Brain microvascular endothelial cell (primary cell): Measurements from ENCODE around the gene PRH2.

ENCODE experiments used
- DNase-seq: peaks from one replicate; pipeline ENCODE4 v3.0.0-alpha.2; 2020
- H3K27ac ChIP-seq: fragments of 250-450 bp; sonication (Bioruptor Pico); 2 replicates; pipeline ENCODE4 v1.5.1; 2020; ENCODE audit warnings: mild to moderate bottlenecking, moderate library complexity
- H3K27me3 ChIP-seq: fragments of 250-450 bp; sonication (Bioruptor Pico); replicated peaks from 2 replicates; pipeline ENCODE4 v1.5.1; 2020; ENCODE audit warnings: mild to moderate bottlenecking
- H3K36me3 ChIP-seq: fragments of 250-450 bp; sonication (Bioruptor Pico); replicated peaks from 2 replicates; pipeline ENCODE4 v1.5.1; 2020; ENCODE audit warnings: mild to moderate bottlenecking
- H3K4me3 ChIP-seq: 2 replicates; pipeline ENCODE4 v1.5.1; 2011; ENCODE audit warnings: low read depth, mild to moderate bottlenecking, control low read depth, low read length, moderate library complexity
- in situ Hi-C: cut with HindIII; loops from 2 replicates; pipeline ENCODE4 v1.10.0; 2017; ENCODE audit warnings: low sequenced_read_pairs, low pct_ligation_motif_present
- TF ChIP-seq, protein P1 (sequence below): IDR thresholded peaks from 2 replicates; pipeline ENCODE4 v1.5.1; 2011; ENCODE audit warnings: low read depth, mild to moderate bottlenecking, moderate library complexity, low read length, control low read depth, inconsistent platforms; ENCODE audit errors: missing control alignments

Gene PRH2

DNA sequence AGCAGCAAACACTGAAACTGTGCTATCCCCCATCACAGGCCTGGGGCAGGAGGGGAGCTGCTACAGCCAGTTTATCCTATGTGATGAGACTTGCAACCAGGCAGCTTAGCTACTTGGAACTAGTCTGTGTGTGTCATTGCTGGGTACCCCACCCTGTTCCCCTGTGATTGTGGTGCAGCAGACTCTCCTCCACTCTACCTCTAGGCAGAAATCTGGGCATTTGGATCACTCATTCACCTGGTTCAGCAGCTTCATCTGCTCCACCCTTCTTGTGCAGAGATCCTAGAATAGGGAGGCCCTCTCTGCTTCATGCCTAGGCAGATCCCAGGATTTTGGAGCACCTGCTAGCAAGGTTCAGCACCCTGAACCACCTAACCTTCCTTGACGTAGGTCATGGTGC lies 28.5 kb upstream of the PRH2 start:
- Histone ChIP-seq H3K27ac (no peak overlapping the region), H3K4me3 (no peak overlapping the region), H3K36me3 (no peaks in the 10 kb centered on the region), H3K27me3 (no peaks in the 10 kb centered on the region)
- no peak for DNase-seq
- in situ Hi-C loops = no loop called here
- TF ChIP-seq, protein P1, sequence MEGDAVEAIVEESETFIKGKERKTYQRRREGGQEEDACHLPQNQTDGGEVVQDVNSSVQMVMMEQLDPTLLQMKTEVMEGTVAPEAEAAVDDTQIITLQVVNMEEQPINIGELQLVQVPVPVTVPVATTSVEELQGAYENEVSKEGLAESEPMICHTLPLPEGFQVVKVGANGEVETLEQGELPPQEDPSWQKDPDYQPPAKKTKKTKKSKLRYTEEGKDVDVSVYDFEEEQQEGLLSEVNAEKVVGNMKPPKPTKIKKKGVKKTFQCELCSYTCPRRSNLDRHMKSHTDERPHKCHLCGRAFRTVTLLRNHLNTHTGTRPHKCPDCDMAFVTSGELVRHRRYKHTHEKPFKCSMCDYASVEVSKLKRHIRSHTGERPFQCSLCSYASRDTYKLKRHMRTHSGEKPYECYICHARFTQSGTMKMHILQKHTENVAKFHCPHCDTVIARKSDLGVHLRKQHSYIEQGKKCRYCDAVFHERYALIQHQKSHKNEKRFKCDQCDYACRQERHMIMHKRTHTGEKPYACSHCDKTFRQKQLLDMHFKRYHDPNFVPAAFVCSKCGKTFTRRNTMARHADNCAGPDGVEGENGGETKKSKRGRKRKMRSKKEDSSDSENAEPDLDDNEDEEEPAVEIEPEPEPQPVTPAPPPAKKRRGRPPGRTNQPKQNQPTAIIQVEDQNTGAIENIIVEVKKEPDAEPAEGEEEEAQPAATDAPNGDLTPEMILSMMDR = no peak

GRCh38 chr12:10900972-10901371 lies 28.1 kb upstream of the PRH2 start:
- H3K27ac ChIP-seq = no peak overlapping the region
- in situ Hi-C loops = no loop called here
- no peaks in the 10 kb centered on the region for H3K27me3 ChIP-seq
- DNase-seq = no peak
- H3K4me3 ChIP-seq = no peak overlapping the region
- no peaks in the 10 kb centered on the region for H3K36me3 ChIP-seq
- TF ChIP-seq, protein P1 = no peak

- H3K27me3 ChIP-seq = no peaks in the 10 kb centered on the region
- DNase-seq = no peak
- no peak overlapping the region for H3K4me3 ChIP-seq
- in situ Hi-C loops = no loop called here
- no peak overlapping the region for H3K27ac ChIP-seq
- no peaks in the 10 kb centered on the region for H3K36me3 ChIP-seq
- TF ChIP-seq, protein P1 = peak; percentile 17
Measured at GRCh38 chr12:10901427-10901826, 27.6 kb upstream of the PRH2 start.

- in situ Hi-C loops = no loop called here
- TF ChIP-seq, protein P1 = no peak
- Histone ChIP-seq H3K27ac (no peak overlapping the region), H3K27me3 (no peaks in the 10 kb centered on the region), H3K36me3 (no peaks in the 10 kb centered on the region), H3K4me3 (no peak overlapping the region)
- DNase-seq = no peak
Measured at GRCh38 chr12:10904686-10905085, 24.4 kb upstream of the PRH2 start.

- TF ChIP-seq, protein P1 = no peak
- DNase-seq = no peak
Measured at GRCh38 chr12:10909462-10909861, 19.6 kb upstream of the PRH2 start, which contains the start of gene TAS2R13. TAS2R13 (minus strand) TSS chr12:10909562; CDS start chr12:10909298, 264 bp downstream.

GRCh38 chr12:10910380-10910779 lies 18.7 kb upstream of the PRH2 start:
- in situ Hi-C loops = no loop called here
- no peaks in the 10 kb centered on the region for H3K27me3 ChIP-seq
- H3K27ac ChIP-seq = no peak overlapping the region
- no peak for DNase-seq
- TF ChIP-seq, protein P1 = no peak
- H3K36me3 ChIP-seq = no peaks in the 10 kb centered on the region
- H3K4me3 ChIP-seq = no peak overlapping the region

More at GRCh38 chr12:10909462-10909861, 19.6 kb upstream of the PRH2 start, which contains the start of gene TAS2R13:
- Histone ChIP-seq H3K27me3 (no peaks in the 10 kb centered on the region), H3K27ac (no peak within 1 kb of the TSS), H3K36me3 (no peaks in the 10 kb centered on the region), H3K4me3 (no peak within 1 kb of the TSS)
- in situ Hi-C loops = no loop called here
